Thoracic aorta (tissue), 2 donors: ENCODE results near the gene FBXL22. TPM values are rescaled to one million over a fixed set of nuclear protein-coding genes. Genes with fewer than 3 reads are reported as not detected.

ENCODE experiments used
- ATAC-seq: fragments of 150-250 bp; one replicate; pipeline ENCODE4 v1.8.0; 2017; ENCODE audit warnings: low read depth; ENCODE audit not compliant: insufficient number of reproducible peaks, low FRiP score
- DNase-seq: peaks from one replicate; pipeline ENCODE4 v3.0.0-alpha.2; 2020; ENCODE audit warnings: low spot score
- H3K27ac ChIP-seq, 2 donors: fragments of 200-600 bp; sonication (generic); 1 replicate in 1 of 2; 2 replicates in 1 of 2; pipeline ENCODE4 v1.5.1; 2016; ENCODE audit warnings: mild to moderate bottlenecking in 2 of 2, moderate library complexity in 2 of 2
- H3K27me3 ChIP-seq: fragments of 200-600 bp; sonication (generic); replicated peaks from 2 replicates; pipeline ENCODE4 v1.6.0; 2016; ENCODE audit warnings: mild to moderate bottlenecking; ENCODE audit not compliant: insufficient read depth
- H3K36me3 ChIP-seq: fragments of 200-600 bp; sonication (generic); one replicate; pipeline ENCODE4 v1.5.1; 2016
- H3K4me1 ChIP-seq, 2 donors: fragments of 200-600 bp; sonication (generic); 1 replicate in 1 of 2; 2 replicates in 1 of 2; pipeline versions ENCODE4 v1.5.1 to v1.6.0; 2016; ENCODE audit warnings: low read depth in 2 of 2, mild to moderate bottlenecking in 1 of 2; ENCODE audit not compliant: control insufficient read depth in 1 of 2
- H3K4me3 ChIP-seq: fragments of 200-600 bp; sonication (generic); 2 replicates; pipeline ENCODE4 v1.5.1; 2016; ENCODE audit warnings: mild to moderate bottlenecking
- H3K9me3 ChIP-seq: fragments of 200-600 bp; sonication (generic); 2 replicates; pipeline ENCODE4 v1.5.1; 2016
- total RNA-seq, 2 donors: library from RNA; depleted of rRNA; stranded (reverse); fragments of >200 nt; gene quantifications; one replicate each; pipeline versions ENCODE4 v1.1.0 to v1.2.3, GENCODE V29; 2016
- TF ChIP-seq, protein P1 (sequence below): fragments of 200-600 bp; sonication (generic); IDR thresholded peaks from one replicate; pipeline ENCODE4 v1.5.1; 2019; ENCODE audit warnings: antibody characterized with exemption

Gene FBXL22, protein sequence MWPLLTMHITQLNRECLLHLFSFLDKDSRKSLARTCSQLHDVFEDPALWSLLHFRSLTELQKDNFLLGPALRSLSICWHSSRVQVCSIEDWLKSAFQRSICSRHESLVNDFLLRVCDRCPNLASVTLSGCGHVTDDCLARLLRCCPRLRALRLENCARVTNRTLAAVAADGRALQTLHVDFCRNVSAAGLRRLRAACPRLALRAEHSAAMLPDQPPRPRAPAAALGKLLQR
- 10 to 100 TPM; 21.2 to 62.1 TPM for total RNA-seq

DNA sequence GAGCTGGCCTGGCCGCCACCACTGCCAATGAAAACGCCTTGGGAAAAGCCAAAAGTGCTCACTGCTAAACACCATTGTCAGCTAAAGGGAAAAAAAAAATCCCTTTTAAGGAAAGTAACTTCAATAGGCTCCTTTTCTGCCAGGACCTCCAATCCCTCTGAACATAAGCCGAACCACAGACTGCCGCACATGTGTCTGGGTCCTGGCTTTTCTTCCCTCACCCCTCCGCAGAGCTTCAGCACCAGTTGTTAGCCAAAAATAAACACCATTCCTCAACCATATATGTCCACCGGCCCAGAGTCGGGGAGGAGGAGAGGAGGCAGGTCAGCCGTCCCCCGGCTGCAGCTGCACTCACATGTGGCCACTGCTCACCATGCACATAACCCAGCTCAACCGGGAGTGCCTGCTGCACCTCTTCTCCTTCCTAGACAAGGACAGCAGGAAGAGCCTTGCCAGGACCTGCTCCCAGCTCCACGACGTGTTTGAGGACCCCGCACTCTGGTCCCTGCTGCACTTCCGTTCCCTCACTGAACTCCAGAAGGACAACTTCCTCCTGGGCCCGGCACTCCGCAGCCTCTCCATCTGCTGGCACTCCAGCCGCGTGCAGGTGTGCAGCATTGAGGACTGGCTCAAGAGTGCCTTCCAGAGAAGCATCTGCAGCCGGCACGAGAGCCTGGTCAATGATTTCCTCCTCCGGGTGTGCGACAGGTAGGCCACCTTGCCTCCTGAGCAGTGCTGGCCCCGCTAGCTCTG is at the start of gene FBXL22:
TSS of gene FBXL22 (plus strand) at position 350 of the 753 bp plus-strand sequence. CDS start at position 356, 6 bp downstream.
- DNase-seq (no peak), ATAC-seq (no peak)
- Histone ChIP-seq H3K4me1 (peaks cover 24 to 67% of the 10 kb centered on the region in 2 donors), H3K27me3 (no peaks in the 10 kb centered on the region), H3K36me3 (peaks cover 4% of the 10 kb centered on the region), H3K9me3 (no peaks in the 10 kb centered on the region), H3K27ac (peak within 1 kb of the TSS; percentile 83 to 95), H3K4me3 (peak within 1 kb of the TSS; percentile 89)
- TF ChIP-seq, protein P1, sequence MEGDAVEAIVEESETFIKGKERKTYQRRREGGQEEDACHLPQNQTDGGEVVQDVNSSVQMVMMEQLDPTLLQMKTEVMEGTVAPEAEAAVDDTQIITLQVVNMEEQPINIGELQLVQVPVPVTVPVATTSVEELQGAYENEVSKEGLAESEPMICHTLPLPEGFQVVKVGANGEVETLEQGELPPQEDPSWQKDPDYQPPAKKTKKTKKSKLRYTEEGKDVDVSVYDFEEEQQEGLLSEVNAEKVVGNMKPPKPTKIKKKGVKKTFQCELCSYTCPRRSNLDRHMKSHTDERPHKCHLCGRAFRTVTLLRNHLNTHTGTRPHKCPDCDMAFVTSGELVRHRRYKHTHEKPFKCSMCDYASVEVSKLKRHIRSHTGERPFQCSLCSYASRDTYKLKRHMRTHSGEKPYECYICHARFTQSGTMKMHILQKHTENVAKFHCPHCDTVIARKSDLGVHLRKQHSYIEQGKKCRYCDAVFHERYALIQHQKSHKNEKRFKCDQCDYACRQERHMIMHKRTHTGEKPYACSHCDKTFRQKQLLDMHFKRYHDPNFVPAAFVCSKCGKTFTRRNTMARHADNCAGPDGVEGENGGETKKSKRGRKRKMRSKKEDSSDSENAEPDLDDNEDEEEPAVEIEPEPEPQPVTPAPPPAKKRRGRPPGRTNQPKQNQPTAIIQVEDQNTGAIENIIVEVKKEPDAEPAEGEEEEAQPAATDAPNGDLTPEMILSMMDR, result no peak

DNA sequence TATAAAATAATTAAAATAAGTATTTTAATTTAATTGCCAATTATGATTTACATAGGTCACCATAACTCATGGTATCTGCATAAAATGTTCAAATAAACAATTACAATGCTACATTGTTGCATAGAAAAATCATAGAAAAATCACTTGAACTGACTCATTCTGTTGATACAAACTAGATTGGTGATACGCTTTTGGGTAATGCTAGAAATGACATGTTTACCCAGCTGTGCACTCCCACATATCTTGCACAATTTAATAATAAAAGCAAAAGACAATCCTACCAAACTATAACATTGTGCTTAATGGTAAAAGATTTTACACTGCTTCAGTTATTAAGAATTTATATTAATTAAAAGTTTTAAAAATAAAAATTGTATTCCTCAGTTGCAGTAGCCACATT is 45.8 kb upstream of the FBXL22 start:
- ATAC-seq, result no peak

DNA sequence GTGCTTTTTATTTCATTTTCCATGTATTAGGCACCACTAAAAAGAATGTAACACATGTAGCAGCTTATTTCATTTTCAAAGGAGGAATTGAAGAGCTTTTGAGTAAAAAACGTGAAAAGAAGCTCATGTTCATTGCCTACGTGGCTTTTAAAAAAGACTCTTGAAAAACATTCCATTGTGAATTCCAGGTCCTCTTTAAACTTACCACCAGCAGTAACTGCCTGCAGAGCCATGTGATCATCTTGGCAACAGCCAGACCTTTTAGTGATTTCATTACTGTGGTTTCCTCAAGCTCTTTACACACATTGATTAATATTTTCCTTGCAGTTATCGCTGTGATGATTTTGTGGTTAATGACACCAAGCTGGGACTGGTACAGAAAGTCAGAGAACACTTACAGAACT is 43.8 kb upstream of the FBXL22 start:
- H3K4me3 ChIP-seq, result peak overlapping the region; percentile 43
- TF ChIP-seq, protein P1, result no peak

More for the DNA sequence above, 45.8 kb upstream of the FBXL22 start:
- DNase-seq, result no peak
- Histone ChIP-seq H3K27ac (no peak overlapping the region), H3K9me3 (no peaks in the 10 kb centered on the region), H3K4me1 (peaks cover 22 to 36% of the 10 kb centered on the region in 2 donors), H3K4me3 (no peak overlapping the region), H3K27me3 (no peaks in the 10 kb centered on the region), H3K36me3 (no peaks in the 10 kb centered on the region)
- TF ChIP-seq, protein P1, result no peak

DNA sequence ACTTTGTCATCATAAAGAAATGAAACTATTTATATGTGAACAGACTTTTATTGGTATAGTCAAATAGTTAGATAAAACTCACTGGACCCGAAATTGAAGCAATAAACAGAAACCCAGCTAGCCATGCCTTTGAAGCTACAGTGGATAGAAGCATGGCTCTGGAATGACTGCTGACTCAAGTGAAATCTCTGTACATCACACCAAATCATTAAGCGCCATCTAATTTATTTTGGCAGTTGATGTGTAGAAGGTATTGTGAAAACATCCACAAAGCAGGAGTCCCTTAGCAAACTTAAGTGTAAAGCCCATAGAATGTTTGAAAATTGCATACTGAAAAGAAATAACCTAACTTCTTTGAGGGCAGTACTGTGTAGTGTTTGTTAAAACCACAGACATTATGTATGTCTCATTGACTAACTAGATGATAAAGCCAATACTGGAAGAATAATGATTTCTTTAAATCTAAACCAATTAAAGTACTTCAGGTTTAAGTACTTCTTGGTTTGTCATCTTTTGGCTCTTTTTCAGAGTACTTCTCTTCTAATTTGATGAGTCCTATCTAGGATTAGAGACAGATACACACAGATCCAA is 42.8 kb upstream of the FBXL22 start:
- no peak for DNase-seq
- Histone ChIP-seq H3K36me3 (peaks cover 11% of the 10 kb centered on the region), H3K27me3 (no peaks in the 10 kb centered on the region), H3K9me3 (no peaks in the 10 kb centered on the region), H3K27ac (no peak overlapping the region), H3K4me1 (peaks cover 22 to 36% of the 10 kb centered on the region in 2 donors), H3K4me3 (no peak overlapping the region)
- ATAC-seq, result no peak
- TF ChIP-seq, protein P1, result no peak

More for the DNA sequence above, 43.8 kb upstream of the FBXL22 start:
- peaks cover 22 to 36% of the 10 kb centered on the region in 2 donors for H3K4me1 ChIP-seq
- ATAC-seq, result no peak
- DNase-seq, result no peak
- no peaks in the 10 kb centered on the region for H3K9me3 ChIP-seq
- H3K27ac ChIP-seq, result peak overlapping the region in 1 of 2 donors; percentile 36
- H3K27me3 ChIP-seq, result no peaks in the 10 kb centered on the region
- H3K36me3 ChIP-seq, result peaks cover 11% of the 10 kb centered on the region

DNA sequence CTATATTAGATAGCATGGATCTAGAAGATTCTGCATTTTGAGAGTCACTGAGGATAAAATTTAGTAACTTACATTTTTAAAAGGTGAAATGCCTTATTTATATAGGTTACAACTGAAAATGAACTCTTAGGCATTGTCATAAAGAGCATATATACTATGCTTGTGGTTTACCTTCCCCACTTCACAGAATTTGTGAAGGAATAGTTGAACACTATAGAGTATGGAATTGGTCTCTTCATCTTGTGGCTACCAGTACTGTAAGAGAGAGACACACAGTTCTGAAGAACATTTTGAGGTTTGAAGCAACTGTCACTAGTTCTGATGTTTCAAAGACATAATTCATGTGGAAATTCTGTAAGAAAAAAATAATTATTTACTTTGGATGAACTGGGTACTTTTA is 41.7 kb upstream of the FBXL22 start:
- Histone ChIP-seq H3K4me3 (no peak overlapping the region), H3K27me3 (no peaks in the 10 kb centered on the region), H3K27ac (no peak overlapping the region), H3K36me3 (peaks cover 11% of the 10 kb centered on the region), H3K4me1 (peaks cover 22 to 36% of the 10 kb centered on the region in 2 donors), H3K9me3 (no peaks in the 10 kb centered on the region)
- TF ChIP-seq, protein P1, result no peak
- ATAC-seq (no peak), DNase-seq (no peak)
